Activated naive CD8-positive, alpha-beta T cell treated with anti-CD3 and anti-CD28 coated beads for 36 hours (primary cell): ENCODE data around the gene IL18BP. TPM values are rescaled to one million over a fixed set of nuclear protein-coding genes. Genes with fewer than 3 reads are reported as not detected.
A peak's percentile ranks its signal among the peaks of the same experiment; 100 is the strongest.

Experiments used
- DNase-seq: peaks from one replicate; pipeline ENCODE4 v3.0.0; 2021
- H3K27ac Mint-ChIP-seq: one replicate; pipeline ENCODE4 v1.8.0; 2022; ENCODE audit warnings: mild to moderate bottlenecking, moderate library complexity, mixed read lengths
- H3K27me3 Mint-ChIP-seq: one replicate; pipeline ENCODE4 v1.8.0; 2022; ENCODE audit warnings: mild to moderate bottlenecking, mixed read lengths
- H3K36me3 Mint-ChIP-seq: one replicate; pipeline ENCODE4 v1.8.0; 2021; ENCODE audit warnings: mild to moderate bottlenecking, mixed read lengths
- H3K4me1 Mint-ChIP-seq: one replicate; pipeline ENCODE4 v1.8.0; 2021; ENCODE audit warnings: mixed read lengths
- H3K4me3 Mint-ChIP-seq: one replicate; pipeline ENCODE4 v1.8.0; 2022; ENCODE audit warnings: mild to moderate bottlenecking, moderate library complexity, mixed read lengths
- H3K9me3 Mint-ChIP-seq: one replicate; pipeline ENCODE4 v1.8.0; 2022; ENCODE audit warnings: mixed read lengths
- total RNA-seq, 2 experiments: library from RNA; stranded (reverse); gene quantifications; one replicate each; pipeline ENCODE4 v1.2.3, GENCODE V29; 2021

Gene IL18BP
- total RNA-seq, 2 experiments from 2014 or later = 6.9 to 7.4 TPM

GRCh38 chr11:72040491-72041363 lies 42.0 kb downstream of the IL18BP start:
- Mint-ChIP-seq H3K27ac (no peak overlapping the region), H3K27me3 (no peaks in the 10 kb centered on the region), H3K9me3 (no peaks in the 10 kb centered on the region), H3K4me3 (no peak overlapping the region), H3K4me1 (peaks cover 38% of the 10 kb centered on the region), H3K36me3 (peaks cover 18% of the 10 kb centered on the region)
- peak; percentile 74 for DNase-seq

GRCh38 chr11:72041364-72042063 lies 42.8 kb downstream of the IL18BP start:
- H3K4me1 Mint-ChIP-seq = peaks cover 34% of the 10 kb centered on the region
- H3K27me3 Mint-ChIP-seq = no peaks in the 10 kb centered on the region
- no peak overlapping the region for H3K4me3 Mint-ChIP-seq
- DNase-seq = peak; percentile 46
- H3K9me3 Mint-ChIP-seq = no peaks in the 10 kb centered on the region
- peaks cover 13% of the 10 kb centered on the region for H3K36me3 Mint-ChIP-seq
- no peak overlapping the region for H3K27ac Mint-ChIP-seq

GRCh38 chr11:72042064-72042745 lies 43.5 kb downstream of the IL18BP start:
- Mint-ChIP-seq H3K4me3 (no peak overlapping the region), H3K27ac (no peak overlapping the region), H3K36me3 (peaks cover 7% of the 10 kb centered on the region), H3K9me3 (no peaks in the 10 kb centered on the region), H3K27me3 (no peaks in the 10 kb centered on the region), H3K4me1 (peaks cover 27% of the 10 kb centered on the region)
- no peak for DNase-seq

DNA sequence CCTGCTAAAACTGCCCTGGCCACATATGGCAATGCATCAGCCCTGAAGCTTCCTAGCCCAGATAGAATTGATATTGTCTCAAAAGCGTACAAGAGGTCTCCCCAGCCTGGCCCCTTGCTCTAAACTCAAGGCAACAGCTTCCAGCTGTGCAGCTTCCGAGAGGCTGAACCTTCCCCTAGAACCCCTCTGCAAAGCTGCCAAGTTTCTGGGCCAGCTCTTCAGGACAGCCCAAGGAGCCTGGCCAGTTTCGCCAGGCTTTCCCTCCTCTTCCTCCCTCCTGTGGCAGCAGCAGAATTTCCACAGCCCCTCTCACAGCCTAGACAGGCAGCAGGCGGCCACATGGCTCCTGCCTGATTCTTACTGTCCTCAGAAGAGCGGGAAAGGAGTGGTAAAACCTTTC lies 47.1 kb downstream of the IL18BP start:
- Mint-ChIP-seq H3K27me3 (no peaks in the 10 kb centered on the region), H3K9me3 (no peaks in the 10 kb centered on the region), H3K4me3 (no peak overlapping the region), H3K4me1 (peaks cover 26% of the 10 kb centered on the region), H3K27ac (no peak overlapping the region), H3K36me3 (peaks cover 3% of the 10 kb centered on the region)
- no peak for DNase-seq

GRCh38 chr11:72048766-72049460 lies 50.2 kb downstream of the IL18BP start:
- H3K4me3 Mint-ChIP-seq = no peak overlapping the region
- H3K27ac Mint-ChIP-seq = no peak overlapping the region
- H3K9me3 Mint-ChIP-seq = no peaks in the 10 kb centered on the region
- no peaks in the 10 kb centered on the region for H3K27me3 Mint-ChIP-seq
- peaks cover 7% of the 10 kb centered on the region for H3K36me3 Mint-ChIP-seq
- DNase-seq = no peak
- peaks cover 10% of the 10 kb centered on the region for H3K4me1 Mint-ChIP-seq

Other genes with a start within 250 kb of the IL18BP start
- not detected for gene DEFB108B, start 165.7 kb upstream of the IL18BP start, total RNA-seq
- gene DEFB131B, start 120.5 kb upstream of the IL18BP start, total RNA-seq = not detected
- gene XNDC1N, start 70.3 kb upstream of the IL18BP start, total RNA-seq = 10 to 100 TPM; 10.8 to 12.4 TPM
- gene RNF121, start 69.9 kb upstream of the IL18BP start, total RNA-seq = 10 to 100 TPM; 28.3 to 30.7 TPM
- gene NUMA1, start 81.6 kb downstream of the IL18BP start, total RNA-seq = 100 to 1,000 TPM; 120 to 121 TPM
- 10 to 100 TPM in 1 of 2 experiments, 1 to 10 TPM in 1; 7.0 to 10.0 TPM for gene LRRC51, start 81.9 kb downstream of the IL18BP start, total RNA-seq
- gene LAMTOR1, start 104.4 kb downstream of the IL18BP start, total RNA-seq = 10 to 100 TPM; 65.5 to 66.2 TPM
- gene TOMT, start 107.0 kb downstream of the IL18BP start, total RNA-seq = not detected
- 10 to 100 TPM; 70.4 to 71.8 TPM for gene ANAPC15, start 113.8 kb downstream of the IL18BP start, total RNA-seq
- not detected for gene FOLR3, start 136.8 kb downstream of the IL18BP start, total RNA-seq
- not detected for gene FOLR1, start 193.2 kb downstream of the IL18BP start, total RNA-seq
- not detected for gene FOLR2, start 217.9 kb downstream of the IL18BP start, total RNA-seq
- gene INPPL1, start 225.9 kb downstream of the IL18BP start, total RNA-seq = 10 to 100 TPM; 69.5 to 71.2 TPM
- gene PHOX2A, start 245.3 kb downstream of the IL18BP start, total RNA-seq = not detected